Neural cell (in vitro differentiated cells): ENCODE measurements around the gene ITGA5. TPM values are rescaled to one million over a fixed set of nuclear protein-coding genes. Genes with fewer than 3 reads are reported as not detected.

ENCODE experiments used
- H2AFZ ChIP-seq: fragments of 200-600, 300-800 bp; sonication (generic), shearing (Covaris generic); 2 replicates; pipeline ENCODE4 v1.6.0; 2014; ENCODE audit warnings: low read depth, mild to moderate bottlenecking, antibody characterized with exemption, low read length, moderate library complexity
- H3F3A ChIP-seq: fragments of 200-600 bp; shearing (Covaris generic); 2 replicates; pipeline ENCODE4 v1.6.1; 2016; ENCODE audit warnings: mild to moderate bottlenecking, moderate library complexity, mixed read lengths, antibody characterized with exemption, low read length; ENCODE audit not compliant: insufficient read depth, poor library complexity, severe bottlenecking
- H3K27ac ChIP-seq: fragments of 200-600, 300-800 bp; sonication (generic), shearing (Covaris generic); 2 replicates; pipeline ENCODE4 v1.5.1; 2014; ENCODE audit warnings: mild to moderate bottlenecking, low read length, moderate library complexity
- H3K27me3 ChIP-seq: fragments of 300-800, 200-600 bp; sonication (generic), shearing (Covaris generic); 2 replicates; pipeline ENCODE4 v1.6.0; 2014; ENCODE audit warnings: mild to moderate bottlenecking, low read depth, low read length, moderate library complexity; ENCODE audit not compliant: insufficient read depth
- H3K36me3 ChIP-seq: fragments of 300-800, 200-600 bp; sonication (generic), shearing (Covaris generic); 2 replicates; pipeline ENCODE4 v1.5.1; 2014; ENCODE audit warnings: mild to moderate bottlenecking, antibody characterized with exemption, low read length, moderate library complexity; ENCODE audit not compliant: insufficient read depth
- H3K4me2 ChIP-seq: fragments of 300-800, 200-600 bp; sonication (generic), shearing (Covaris generic); 2 replicates; pipeline ENCODE4 v1.6.0; 2014; ENCODE audit warnings: mild to moderate bottlenecking, low read length
- H3K4me3 ChIP-seq: fragments of 300-800, 200-600 bp; sonication (generic), shearing (Covaris generic); 2 replicates; pipeline ENCODE4 v1.5.1; 2014; ENCODE audit warnings: mild to moderate bottlenecking, low read length, moderate library complexity
- H3K79me2 ChIP-seq: fragments of 200-600 bp; shearing (Covaris generic); replicated peaks from 2 replicates; pipeline ENCODE4 v1.6.0; 2014; ENCODE audit warnings: mild to moderate bottlenecking, low read length, moderate library complexity; ENCODE audit not compliant: insufficient read depth
- H3K9ac ChIP-seq: fragments of 300-800, 200-600 bp; sonication (generic), shearing (Covaris generic); 2 replicates; pipeline ENCODE4 v1.6.1; 2016; ENCODE audit warnings: mild to moderate bottlenecking, low read length, mixed read lengths
- H3K9me2 ChIP-seq: fragments of 200-600 bp; shearing (Covaris generic); 2 replicates; pipeline ENCODE4 v1.6.1; 2016; ENCODE audit warnings: mild to moderate bottlenecking, low read length, mixed read lengths; ENCODE audit not compliant: insufficient read depth
- H3K9me3 ChIP-seq: fragments of 200-600, 300-800 bp; sonication (generic), shearing (Covaris generic); 2 replicates; pipeline ENCODE4 v1.6.1; 2016; ENCODE audit warnings: mild to moderate bottlenecking, mixed run types, low read length, moderate library complexity, mixed read lengths
- H4K20me1 ChIP-seq: fragments of 200-600 bp; shearing (Covaris generic); 2 replicates; pipeline ENCODE4 v1.6.1; 2016; ENCODE audit warnings: mild to moderate bottlenecking, mixed run types; ENCODE audit not compliant: insufficient read depth
- CTCF ChIP-seq: fragments of 450-650 bp; IDR thresholded peaks from 2 replicates; pipeline ENCODE4 v1.5.1; 2014; ENCODE audit warnings: antibody characterized with exemption, mild to moderate bottlenecking, moderate library complexity; ENCODE audit not compliant: poor library complexity, severe bottlenecking
- EP300 ChIP-seq: fragments of 450-650 bp; conservative IDR thresholded peaks from 2 replicates; pipeline ENCODE4 v1.6.1; 2014; ENCODE audit warnings: antibody characterized with exemption, mild to moderate bottlenecking, moderate library complexity; ENCODE audit not compliant: poor library complexity, severe bottlenecking
- EZH2 ChIP-seq: fragments of 200-600, 300-800 bp; shearing (Covaris generic), sonication (generic); IDR thresholded peaks from 2 replicates; pipeline ENCODE4 v1.6.1; 2014; ENCODE audit warnings: antibody characterized with exemption, low read length, borderline replicate concordance, mild to moderate bottlenecking; ENCODE audit not compliant: insufficient read depth, poor library complexity, severe bottlenecking
- MXI1 ChIP-seq: fragments of 450-650 bp; conservative IDR thresholded peaks from 2 replicates; pipeline ENCODE4 v1.6.1; 2014; ENCODE audit warnings: antibody characterized with exemption, mild to moderate bottlenecking; ENCODE audit not compliant: poor library complexity, severe bottlenecking
- POLR2AphosphoS5 ChIP-seq: IDR thresholded peaks from 2 replicates; pipeline ENCODE4 v1.6.1; 2012
- RAD21 ChIP-seq: fragments of 450-650 bp; conservative IDR thresholded peaks from 2 replicates; pipeline ENCODE4 v1.6.1; 2014; ENCODE audit warnings: antibody characterized with exemption, mild to moderate bottlenecking, moderate library complexity
- REST ChIP-seq: IDR thresholded peaks from 2 replicates; pipeline ENCODE4 v1.6.1; 2012; ENCODE audit warnings: borderline replicate concordance
- SMC3 ChIP-seq: fragments of 450-650 bp; conservative IDR thresholded peaks from 2 replicates; pipeline ENCODE4 v1.6.1; 2014; ENCODE audit warnings: antibody characterized with exemption, mild to moderate bottlenecking, moderate library complexity; ENCODE audit not compliant: poor library complexity
- TAF1 ChIP-seq: IDR thresholded peaks from 2 replicates; pipeline ENCODE4 v1.6.1; 2012; ENCODE audit warnings: low read depth
- polyA plus RNA-seq: library from polyadenylated mRNA; depleted of rRNA; stranded (reverse); fragments of >200 nt; gene quantifications from 2 replicates; pipeline ENCODE4 v1.2.3, GENCODE V29; 2014

Gene ITGA5
- polyA plus RNA-seq, 1 donor from 2014 or later = not detected

GRCh38 chr12:54386403-54387113, 32.5 kb downstream of the ITGA5 start:
- peak overlapping the region; percentile 28 for H3K27ac ChIP-seq

More at GRCh38 chr12:54386403-54387113, 32.5 kb downstream of the ITGA5 start:
- Histone ChIP-seq H3K9ac (no peak overlapping the region), H4K20me1 (no peaks in the 10 kb centered on the region), H3K9me3 (no peaks in the 10 kb centered on the region), H3K27me3 (no peaks in the 10 kb centered on the region), H3K4me2 (no peak overlapping the region), H3K79me2 (no peaks in the 10 kb centered on the region), H3K4me3 (no peak overlapping the region), H3K9me2 (no peaks in the 10 kb centered on the region), H3K36me3 (no peaks in the 10 kb centered on the region), H2AFZ (no peak overlapping the region), H3F3A (no peaks in the 10 kb centered on the region)
- no peak for TF ChIP-seq MXI1
- TF ChIP-seq CTCF = no peak
- no peak for TF ChIP-seq EP300
- no peak for TF ChIP-seq REST
- no peak for TF ChIP-seq SMC3
- TF ChIP-seq RAD21 = no peak
- TF ChIP-seq TAF1 = no peak
- no peak for TF ChIP-seq POLR2AphosphoS5
- TF ChIP-seq EZH2 = no peak
